Measurements from ENCODE around the gene CNPY2.
A peak's percentile ranks its signal among the peaks of the same experiment; 100 is the strongest.
"Not testable (repeated sequence)": the region's sequence is repeated elsewhere in the genome, so short reads cannot be mapped to it uniquely, and the experiment has no call there.

The CNPY2 gene

DNA sequence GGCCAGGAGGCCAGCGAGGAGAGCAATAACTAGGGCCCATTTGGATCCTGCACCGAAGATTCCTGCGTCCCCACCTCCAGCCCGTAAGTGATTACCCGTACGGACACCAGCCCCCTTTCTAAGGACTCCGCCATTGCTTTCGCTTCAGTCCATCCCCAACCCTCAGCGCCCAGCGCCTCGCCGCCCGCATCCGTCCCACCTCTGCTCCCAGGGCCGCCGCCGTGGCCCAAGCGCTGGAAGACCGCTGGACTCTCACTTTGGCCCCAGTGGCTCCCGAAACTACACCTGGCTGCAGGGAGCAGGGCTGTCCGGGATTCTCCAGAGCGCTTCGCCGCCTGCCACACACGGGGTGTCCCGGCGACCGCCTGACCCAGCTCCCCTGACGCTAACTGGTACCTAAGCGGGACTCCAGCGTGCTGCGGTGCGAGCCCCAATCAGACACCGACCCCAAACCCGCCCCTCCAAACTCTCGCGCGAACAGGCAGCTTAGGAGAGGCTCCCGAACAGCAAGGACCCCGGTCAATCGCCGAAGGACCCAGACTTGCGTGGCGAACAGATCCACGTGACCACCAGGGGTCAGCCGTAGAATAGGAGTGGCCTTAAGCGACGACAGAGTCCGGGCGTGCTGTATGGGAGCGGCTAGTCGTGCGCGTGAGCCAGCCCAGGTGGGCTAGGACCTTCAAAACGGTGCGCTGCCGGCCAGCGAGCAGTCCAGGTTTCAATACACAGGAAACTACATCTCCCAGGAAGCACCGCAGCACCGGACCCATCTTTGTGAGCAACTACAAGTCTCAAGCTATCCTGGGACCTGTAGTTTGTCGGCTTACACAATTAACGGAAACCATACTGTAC, at the start of gene CNPY2:
Gene CNPY2 (minus strand): TSS at position 367 of the 852 bp plus-strand sequence. CDS start 771 bp downstream, outside the sequence.
- peak; percentile 74 to 91 (median 82) for DNase-seq (ENCODE audit: low read depth in 4 of 4, low spot score in 1 of 4)

DNA sequence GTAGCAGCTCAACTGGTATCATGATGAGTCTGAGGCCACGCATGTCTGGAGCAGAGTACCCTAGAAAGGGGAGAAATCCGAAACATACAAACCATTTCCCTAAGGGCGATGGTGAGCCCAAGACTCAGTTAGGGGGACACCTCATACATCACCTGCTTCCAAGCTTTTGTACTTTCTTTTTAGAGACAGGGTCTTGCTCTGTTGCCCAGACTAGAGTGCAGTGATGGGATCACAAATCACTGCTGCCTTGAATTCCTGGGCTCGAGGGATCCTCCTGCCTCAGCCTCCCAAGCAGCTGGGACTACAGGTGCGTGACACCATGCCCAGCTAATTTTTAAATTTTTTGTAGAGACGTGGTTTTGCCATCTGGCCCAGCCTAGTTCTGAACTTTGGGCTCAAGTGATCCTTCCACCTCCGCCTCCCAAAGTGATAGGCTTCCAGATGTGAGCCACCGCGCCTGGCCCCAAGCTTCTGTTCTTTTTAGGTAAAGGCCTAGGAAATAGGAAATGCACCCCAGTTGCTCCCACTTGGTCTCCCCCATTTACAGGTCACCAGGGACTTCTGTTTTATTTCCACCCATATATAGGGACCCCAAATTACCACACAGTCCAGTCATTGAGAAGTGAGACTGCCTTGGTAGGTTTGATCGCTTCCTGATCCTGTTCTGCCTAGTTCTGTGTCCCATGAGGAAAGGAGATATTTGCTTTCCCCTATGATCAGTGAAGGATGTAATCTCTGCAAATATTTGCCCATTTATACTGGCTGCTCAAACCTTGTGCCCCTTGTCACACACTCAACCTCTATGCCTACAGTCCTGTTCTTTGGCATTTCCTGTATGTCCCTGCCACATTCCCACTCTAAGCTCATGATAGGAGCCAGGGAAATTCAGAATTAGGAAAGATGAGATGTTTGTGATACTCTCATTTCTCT, 46.6 kb upstream of the CNPY2 start, which contains the start of gene APOF:
Gene APOF (minus strand): TSS at position 728 of the 930 bp plus-strand sequence. CDS start 112 bp downstream, at position 616.
- DNase-seq (ENCODE audit: low read depth in 4 of 4, low spot score in 1 of 4) = no peak

DNA sequence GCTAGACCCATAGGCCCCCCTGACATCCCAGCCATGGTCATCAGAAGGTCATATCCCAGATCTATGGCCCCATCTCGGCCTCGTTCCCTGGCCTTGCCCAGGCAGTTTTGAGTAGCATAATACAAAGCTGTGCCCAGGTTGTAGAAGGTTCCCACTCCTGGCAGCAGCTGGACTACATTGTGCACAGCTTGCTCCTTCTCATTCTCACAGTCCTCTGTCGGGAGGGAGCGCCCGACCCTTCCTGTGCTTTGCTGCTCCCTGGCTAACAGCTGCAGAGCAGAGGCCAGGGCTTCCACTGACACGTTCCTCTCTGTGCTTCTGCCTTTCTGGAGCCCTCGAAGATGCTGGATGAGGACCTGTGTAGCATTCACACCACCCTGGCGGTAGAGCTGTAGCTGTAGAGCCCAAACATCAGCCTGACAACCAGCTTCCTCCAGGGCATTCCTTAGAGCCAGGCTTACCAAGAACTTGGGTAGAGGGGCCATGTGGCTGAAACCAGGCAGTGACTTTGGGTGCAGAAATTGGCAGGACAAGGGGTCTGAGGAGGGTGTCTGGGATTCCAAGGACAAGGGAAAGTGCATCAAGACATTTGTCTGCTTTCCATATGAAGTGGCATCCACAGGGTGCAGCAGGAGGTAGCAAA, 45.8 kb upstream of the CNPY2 start:
- no peak for DNase-seq (ENCODE audit: low read depth in 4 of 4, low spot score in 1 of 4)

DNA sequence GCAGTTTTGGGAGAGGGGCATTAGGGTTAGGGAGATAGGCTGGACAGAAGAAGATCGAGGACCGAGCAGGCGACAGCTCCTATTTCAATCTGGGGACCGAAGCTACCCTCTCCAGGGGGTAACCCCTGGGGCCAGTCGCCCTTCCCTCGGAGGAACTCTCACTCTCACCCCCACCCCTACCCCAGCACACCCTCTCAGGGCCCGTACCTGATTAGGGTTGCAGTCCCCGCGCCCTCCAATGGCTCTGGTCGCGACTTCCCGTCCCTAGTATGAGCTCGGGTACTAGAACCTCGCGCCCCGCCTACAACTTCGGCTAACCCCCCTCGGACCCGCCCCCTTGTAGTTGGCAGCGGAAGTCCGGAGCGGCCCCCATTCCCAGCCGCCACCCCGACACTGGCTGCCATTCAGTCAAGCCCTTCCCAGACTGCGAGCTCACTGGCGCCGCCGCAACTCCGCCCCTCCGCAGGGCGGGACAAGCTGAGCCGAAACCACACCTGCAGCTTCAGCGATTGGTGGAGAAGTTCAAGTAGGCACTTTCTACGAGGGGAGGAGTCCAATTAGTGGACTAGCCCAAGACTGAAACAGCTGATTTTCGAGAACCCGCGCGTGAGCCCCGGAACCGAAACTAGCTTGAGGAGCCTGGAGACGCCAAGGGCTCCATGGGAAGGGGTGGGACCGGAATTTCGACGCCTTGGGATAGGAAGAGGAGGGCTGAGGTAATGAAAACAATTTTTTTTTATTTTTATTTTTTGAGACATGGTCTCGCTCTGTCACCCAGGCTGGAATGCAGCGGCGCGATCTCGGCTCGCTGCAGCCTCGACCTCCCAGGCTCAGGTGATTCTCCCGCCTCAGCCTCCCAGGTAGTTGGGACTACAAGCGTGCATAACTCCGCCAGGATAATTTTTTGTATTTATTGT, 44.3 kb upstream of the CNPY2 start, which contains the start of gene STAT2:
Gene STAT2 (minus strand): TSS at position 257 of the 917 bp plus-strand sequence. CDS start 3,536 bp downstream, outside the sequence.
- DNase-seq (ENCODE audit: low read depth in 4 of 4, low spot score in 1 of 4) = peak; percentile 92 to 99 (median 95)

DNA sequence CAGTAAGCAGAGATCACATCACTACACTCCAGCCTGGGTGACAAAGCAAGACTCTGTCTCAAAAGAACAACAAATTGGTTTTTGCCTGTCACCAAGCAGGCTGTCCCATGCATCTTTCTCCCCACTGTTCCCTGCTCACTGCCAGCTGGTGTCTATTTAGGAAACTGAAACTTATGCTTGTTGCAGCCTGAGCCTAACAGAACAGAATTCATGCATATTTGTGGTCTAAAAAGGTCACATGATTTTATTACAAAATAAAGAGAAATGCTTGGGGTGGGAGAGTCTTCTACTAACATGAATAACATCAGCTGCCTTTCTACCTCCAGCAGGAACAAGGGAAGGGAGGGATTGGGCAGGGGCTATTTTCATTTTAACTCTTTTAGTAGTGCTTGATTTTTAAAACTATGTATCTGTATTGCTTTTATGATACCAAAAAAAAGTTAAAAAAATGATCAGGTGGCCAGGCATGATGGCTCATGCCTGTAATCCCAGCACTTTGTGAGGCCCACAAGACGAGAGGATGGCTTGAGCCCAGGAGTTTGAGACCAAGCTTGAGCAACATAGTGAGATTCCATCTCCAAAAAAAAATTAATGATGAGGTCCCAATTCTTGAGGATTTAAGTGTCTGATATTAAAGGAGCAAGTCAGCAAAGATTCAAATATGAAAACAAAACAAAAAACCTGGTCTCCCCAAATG, 43.2 kb upstream of the CNPY2 start:
- no peak for DNase-seq (ENCODE audit: low read depth in 4 of 4, low spot score in 1 of 4)

DNA sequence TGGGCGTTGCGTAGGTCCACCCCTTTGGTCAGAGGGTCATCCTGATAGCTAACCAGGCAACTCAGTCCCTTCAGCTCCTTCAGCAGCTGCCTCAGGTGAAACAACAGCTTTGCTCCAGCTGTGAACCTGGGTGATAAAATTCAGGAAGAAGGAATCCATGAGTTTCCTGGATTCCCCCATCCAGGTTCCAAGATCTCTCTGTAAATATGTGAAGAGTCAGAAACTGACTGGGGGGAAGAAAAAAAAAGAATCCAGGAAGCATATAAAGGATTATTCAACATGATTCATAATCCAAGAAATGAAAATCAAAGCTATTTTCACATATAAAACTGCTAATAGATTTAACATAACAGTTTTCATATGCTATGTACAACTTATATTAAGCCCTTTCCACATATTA, 35.5 kb upstream of the CNPY2 start:
- DNase-seq (ENCODE audit: low read depth in 4 of 4, low spot score in 1 of 4) = no peak

DNA sequence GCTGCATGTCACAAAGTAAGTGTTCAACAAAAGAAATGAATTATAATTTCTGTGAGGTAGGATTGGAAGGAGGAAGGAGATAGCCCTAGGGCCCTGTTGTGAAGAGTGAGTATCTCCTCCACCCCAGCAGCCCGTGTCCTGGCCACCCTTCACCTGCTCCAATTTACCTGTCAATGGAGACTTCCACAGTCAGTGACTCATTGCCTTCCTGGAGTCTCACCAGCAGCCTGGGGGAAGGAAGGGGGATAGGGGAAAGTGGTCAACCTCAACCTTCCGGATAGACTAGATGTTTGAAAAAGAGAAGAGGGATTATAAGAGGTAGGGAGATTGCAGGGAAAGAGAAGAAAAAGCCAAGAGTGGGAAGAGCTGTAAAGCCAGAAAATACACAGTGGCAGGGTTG, 34.9 kb upstream of the CNPY2 start:
- no peak for DNase-seq (ENCODE audit: low read depth in 4 of 4, low spot score in 1 of 4)

DNA sequence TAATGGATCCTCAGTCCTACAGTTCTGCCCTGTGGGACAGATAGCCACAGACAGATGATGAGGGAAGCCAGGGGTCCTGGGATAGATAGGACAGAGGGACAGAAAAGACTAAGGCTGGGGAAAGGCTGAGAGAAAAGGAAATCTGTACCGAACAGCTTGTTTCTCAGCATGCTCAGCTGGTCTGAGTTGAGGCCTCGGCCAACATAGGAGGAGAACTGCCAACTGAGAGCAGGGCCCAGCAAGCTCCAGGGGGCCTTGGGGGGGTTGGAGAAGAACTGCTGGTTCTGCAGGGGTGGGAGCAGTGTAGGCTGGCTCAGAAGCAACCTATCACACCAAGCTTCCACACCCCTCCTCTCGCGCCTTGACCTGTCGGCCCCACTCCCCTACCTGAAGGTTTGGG, 33.0 kb upstream of the CNPY2 start:
- DNase-seq (ENCODE audit: low read depth in 4 of 4, low spot score in 1 of 4) = no peak

DNA sequence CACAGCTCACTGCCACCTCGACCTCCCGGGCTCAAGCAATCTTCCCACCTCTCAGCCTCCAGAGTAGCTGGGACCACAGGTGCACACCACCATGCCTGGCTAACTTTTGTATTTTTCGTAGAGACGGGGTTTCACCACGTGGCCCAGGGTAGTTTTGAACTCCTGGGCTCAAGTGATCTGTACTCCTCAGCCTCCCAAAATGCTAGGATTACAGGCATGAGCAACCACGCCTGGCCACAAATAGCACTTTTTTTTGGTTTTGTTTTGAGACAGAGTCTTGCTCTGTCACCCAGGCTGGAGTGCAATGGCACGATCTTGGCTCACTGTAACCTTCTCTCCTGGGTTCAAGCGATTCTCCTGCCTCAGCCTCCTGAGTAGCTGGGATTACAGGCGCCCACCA, 31.5 kb upstream of the CNPY2 start:
- not testable (repeated sequence) for DNase-seq (ENCODE audit: low read depth in 4 of 4, low spot score in 1 of 4)

DNA sequence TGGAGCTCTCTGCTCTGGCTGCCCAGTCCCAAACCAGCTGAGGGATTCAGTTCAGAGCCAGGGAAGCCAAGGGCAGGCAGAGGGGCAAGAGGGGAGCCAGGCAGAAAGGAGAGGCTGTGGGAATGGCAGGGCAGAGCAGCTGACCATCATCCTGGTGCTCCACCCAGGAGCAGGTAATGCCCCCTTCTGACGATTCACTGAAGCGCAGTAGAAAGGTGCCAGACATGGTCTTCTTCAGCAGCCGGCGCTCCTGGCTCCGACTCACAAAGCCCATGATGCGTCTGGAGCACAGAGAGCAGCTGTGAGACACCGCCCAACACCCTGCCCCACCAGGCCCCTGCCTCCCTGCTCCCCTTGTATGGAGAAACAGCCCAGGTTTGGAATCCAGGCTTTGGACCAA, 30.9 kb upstream of the CNPY2 start:
- no peak for DNase-seq (ENCODE audit: low read depth in 4 of 4, low spot score in 1 of 4)

DNA sequence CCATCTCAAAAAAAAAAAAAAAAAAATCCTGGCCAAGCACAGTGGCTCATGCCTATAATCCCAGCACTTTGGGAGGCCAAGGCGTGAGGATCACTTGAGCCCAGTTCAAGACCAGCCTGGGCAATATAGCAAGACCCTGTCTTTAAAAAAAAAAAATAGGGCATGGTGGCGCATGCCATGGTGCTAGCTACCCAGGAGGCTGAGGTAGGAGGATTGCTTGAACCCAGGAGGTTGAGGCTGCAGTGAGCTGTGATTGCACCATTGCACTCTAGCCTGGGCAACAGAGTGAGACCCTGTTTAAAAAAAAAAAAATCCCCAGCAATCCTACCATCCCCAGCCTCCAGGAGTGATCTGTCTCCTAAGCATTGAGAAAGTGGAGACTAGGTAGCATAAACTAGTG, 26.5 kb upstream of the CNPY2 start:
- not testable (repeated sequence) for DNase-seq (ENCODE audit: low read depth in 4 of 4, low spot score in 1 of 4)

DNA sequence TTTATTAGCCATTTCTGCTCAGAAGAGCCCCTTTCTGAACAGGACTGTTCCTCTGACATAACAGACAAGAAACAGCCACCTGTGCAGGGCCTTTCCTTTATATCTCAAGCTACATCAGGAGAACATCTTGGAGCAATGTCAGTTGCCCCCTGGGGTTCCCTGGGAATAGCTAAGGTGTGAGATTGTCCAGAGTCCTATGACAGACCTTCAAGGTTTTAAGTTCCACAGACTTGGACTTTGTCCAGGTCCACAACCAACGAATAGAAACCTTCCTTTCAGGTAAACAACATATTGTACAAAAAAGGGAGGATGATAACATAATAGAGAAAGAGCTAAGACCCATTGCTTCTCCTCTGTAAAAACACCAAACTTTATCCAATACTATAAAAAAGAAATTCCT, 25.8 kb upstream of the CNPY2 start:
- no peak for DNase-seq (ENCODE audit: low read depth in 4 of 4, low spot score in 1 of 4)

DNA sequence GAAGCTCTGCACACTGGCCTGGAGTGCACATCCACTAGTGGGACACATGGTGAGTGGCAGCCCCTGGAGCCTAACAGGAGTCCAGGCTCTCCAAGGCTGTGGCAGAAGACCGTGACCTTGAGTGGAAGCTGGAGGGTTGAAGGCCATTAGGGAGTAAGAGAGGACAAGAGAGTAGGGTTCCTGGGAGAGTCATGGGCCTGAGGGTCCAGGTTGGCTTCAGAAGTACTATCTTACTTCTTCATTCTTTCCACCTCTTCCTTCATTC, 23.3 kb upstream of the CNPY2 start:
- DNase-seq (ENCODE audit: low read depth in 4 of 4, low spot score in 1 of 4) = no peak

DNA sequence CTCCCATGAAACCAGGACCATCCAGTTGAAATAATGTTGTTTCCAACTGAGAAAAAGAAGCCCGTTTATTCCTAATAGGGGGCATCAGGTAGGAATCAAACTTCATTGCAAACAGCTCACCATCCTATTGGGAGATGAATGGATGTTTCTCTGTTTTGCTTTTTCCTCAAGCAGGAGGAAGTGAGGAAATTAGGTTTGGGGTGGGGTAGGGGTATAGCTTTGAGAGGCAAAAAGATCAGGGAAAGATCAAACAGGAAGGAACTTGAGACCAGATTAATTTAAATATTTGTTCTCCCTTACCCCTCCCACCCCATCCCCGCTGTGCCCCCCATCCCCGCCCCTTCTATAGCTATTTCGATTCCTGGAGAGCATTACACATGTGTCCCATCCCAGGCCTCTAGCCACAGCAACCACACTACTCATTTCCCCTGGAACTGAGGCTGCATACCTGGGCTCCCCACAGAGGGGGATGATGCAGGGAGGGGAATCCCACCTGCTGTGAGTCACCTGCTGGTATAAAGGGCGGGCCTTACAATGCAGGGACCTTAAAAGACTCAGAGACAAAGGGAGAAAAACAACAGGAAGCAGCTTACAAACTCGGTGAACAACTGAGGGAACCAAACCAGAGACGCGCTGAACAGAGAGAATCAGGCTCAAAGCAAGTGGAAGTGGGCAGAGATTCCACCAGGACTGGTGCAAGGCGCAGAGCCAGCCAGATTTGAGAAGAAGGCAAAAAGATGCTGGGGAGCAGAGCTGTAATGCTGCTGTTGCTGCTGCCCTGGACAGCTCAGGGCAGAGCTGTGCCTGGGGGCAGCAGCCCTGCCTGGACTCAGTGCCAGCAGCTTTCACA, 22.7 kb upstream of the CNPY2 start, which contains the start of gene IL23A:
Gene IL23A (plus strand): TSS at position 577 of the 850 bp plus-strand sequence. CDS start 161 bp downstream, at position 738.
- DNase-seq (ENCODE audit: low read depth in 4 of 4, low spot score in 1 of 4) = peak; percentile 53 to 86 (median 70)

DNA sequence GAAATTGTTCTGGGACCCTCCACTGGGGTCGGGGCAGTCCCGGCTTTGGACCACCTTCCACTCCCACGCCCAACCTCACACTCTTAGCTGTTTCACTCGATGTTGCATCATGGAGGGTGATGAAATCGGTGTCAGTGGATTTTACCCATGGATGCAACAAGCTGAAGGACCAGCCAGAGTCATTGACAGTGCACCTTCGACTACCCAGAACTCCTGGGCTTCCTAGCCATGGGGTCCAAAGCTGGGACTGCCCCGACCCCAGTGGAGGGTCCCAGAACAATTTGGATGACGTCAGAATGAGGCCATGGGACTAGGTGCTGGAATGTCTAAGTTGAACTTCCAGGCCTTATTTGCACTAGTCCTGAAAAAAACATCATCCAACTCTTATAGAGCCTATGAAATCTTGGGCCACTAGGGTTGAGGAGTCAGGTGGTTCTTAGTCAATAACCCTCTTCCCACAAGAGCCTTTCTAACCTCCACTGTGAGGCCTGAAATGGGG, 22.0 kb upstream of the CNPY2 start:
- DNase-seq (ENCODE audit: low read depth in 4 of 4, low spot score in 1 of 4) = no peak

DNA sequence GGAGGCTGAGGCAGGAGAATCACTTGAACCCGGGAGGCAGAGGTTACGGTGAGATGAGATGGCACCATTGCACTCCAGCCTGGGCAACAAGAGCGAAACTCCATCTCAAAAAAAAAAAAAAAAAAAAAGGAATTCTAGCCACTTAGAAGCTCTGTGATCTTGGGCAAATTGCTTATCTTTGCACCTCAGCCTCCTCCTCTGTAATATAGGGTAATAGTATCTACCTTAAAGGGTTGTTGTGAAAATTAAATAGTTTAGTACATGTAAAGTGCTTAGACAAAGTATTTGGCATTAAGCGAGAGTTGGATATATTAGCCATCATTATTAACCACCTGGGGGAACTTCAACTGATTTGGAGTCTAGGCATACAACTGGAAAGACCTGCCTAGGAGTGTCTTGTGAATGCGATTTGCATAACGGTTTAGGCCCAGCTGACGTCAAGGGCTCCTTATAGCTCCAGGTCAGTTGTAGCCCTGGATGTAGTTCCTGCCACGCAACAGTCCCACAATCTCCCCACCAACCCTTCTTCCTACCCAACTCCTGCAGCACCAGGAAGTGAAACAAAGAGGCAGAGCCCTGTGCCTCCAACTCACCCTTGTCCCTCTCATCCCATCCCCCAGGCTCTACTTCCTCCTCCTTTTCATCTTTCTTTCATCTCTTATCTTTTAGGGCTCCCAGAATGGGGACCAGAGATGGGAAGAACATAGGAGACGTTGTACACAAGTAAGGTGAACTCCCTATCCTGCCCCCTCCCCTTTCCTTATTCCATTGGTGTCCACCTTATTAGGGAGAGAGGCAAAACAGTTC, 20.8 kb upstream of the CNPY2 start:
- no peak for DNase-seq (ENCODE audit: low read depth in 4 of 4, low spot score in 1 of 4)

DNA sequence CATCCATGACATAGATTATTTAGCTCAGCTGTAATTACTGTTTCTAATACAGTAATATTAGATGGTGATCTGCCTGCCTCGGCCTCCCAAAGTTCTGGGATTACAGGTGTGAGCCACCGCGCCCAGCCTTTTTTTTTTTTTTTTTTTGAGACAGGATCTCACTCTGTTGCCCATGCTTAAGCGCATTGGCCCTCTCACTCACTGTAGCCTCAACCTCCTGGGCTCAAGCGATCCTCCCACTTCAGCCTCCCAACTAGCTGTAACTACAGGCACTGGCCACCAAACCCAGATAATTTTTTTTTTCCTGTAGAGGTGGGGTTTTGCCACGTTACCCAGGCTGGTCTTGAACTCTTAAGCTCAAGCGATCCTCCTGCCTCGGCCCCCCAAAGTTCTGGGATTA, 19.7 kb upstream of the CNPY2 start:
- DNase-seq (ENCODE audit: low read depth in 4 of 4, low spot score in 1 of 4) = not testable (repeated sequence)

DNA sequence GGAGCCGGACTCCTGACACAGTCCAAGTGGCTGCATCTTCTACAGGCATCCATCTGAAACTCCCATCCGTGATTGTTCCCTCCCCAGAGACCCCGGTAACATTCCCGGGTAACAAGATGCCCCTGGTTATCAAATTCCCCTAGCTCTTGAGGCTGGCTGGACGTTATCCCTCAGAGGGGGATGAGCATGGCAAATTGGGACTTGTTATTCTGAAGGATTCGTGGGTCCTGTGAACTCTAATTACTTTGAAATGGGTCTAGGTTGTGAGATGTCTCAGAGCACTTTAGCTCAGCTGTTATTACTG, 18.7 kb upstream of the CNPY2 start:
- DNase-seq (ENCODE audit: low read depth in 4 of 4, low spot score in 1 of 4) = no peak

Data from stimulated activated CD4-positive, alpha-beta T cell treated with anti-CD3 and anti-CD28 coated beads, Interleukin-1b, Interleukin-23, amount 100 ng/mL, for 24 hours (primary cell).